Measurements from ENCODE around the gene NPAS4. TPM values are rescaled to one million over a fixed set of nuclear protein-coding genes. Genes with fewer than 3 reads are reported as not detected.
A peak's percentile ranks its signal among the peaks of the same experiment; 100 is the strongest.

NPAS4 gene
- total RNA-seq, 1 donor from 2014 or later: not detected

- DNase-seq (ENCODE audit: low spot score): no peak
- no peaks in the 10 kb centered on the region for H3K9me3 Mint-ChIP-seq (ENCODE audit: unreplicated experiment)
- peaks cover 15% of the 10 kb centered on the region for H3K27me3 Mint-ChIP-seq (ENCODE audit: unreplicated experiment)
- no peak for TF ChIP-seq CTCF (IDR thresholded peaks at IDR 0.05; ENCODE audit: unreplicated experiment)
- H3K27ac Mint-ChIP-seq (ENCODE audit: unreplicated experiment): no peak overlapping the region
- peaks cover 3% of the 10 kb centered on the region for H3K4me1 Mint-ChIP-seq (ENCODE audit: unreplicated experiment)
- peaks cover 7% of the 10 kb centered on the region for H3K36me3 Mint-ChIP-seq (ENCODE audit: low read depth, unreplicated experiment)
- no peak overlapping the region for H3K4me3 Mint-ChIP-seq (ENCODE audit: unreplicated experiment)
Observed at GRCh38 chr11:66413167-66413566, 7.7 kb upstream of the NPAS4 start.

GRCh38 chr11:66414120-66414934 lies 6.5 kb upstream of the NPAS4 start:
- DNase-seq (ENCODE audit: low spot score): no peak
- H3K36me3 Mint-ChIP-seq (ENCODE audit: low read depth, unreplicated experiment): peaks cover 9% of the 10 kb centered on the region
- peaks cover 23% of the 10 kb centered on the region for H3K27me3 Mint-ChIP-seq (ENCODE audit: unreplicated experiment)
- TF ChIP-seq CTCF (IDR thresholded peaks at IDR 0.05; ENCODE audit: unreplicated experiment): no peak
- H3K9me3 Mint-ChIP-seq (ENCODE audit: unreplicated experiment): no peaks in the 10 kb centered on the region
- peak overlapping the region; percentile 24 for H3K27ac Mint-ChIP-seq (ENCODE audit: unreplicated experiment)
- H3K4me3 Mint-ChIP-seq (ENCODE audit: unreplicated experiment): peak overlapping the region; percentile 47
- peaks cover 5% of the 10 kb centered on the region for H3K4me1 Mint-ChIP-seq (ENCODE audit: unreplicated experiment)

GRCh38 chr11:66415423-66415822 lies 5.4 kb upstream of the NPAS4 start:
- Mint-ChIP-seq H3K9me3 (ENCODE audit: unreplicated experiment) (no peaks in the 10 kb centered on the region), H3K4me3 (ENCODE audit: unreplicated experiment) (no peak overlapping the region), H3K27me3 (ENCODE audit: unreplicated experiment) (peaks cover 25% of the 10 kb centered on the region), H3K4me1 (ENCODE audit: unreplicated experiment) (peaks cover 8% of the 10 kb centered on the region), H3K36me3 (ENCODE audit: low read depth, unreplicated experiment) (peaks cover 11% of the 10 kb centered on the region), H3K27ac (ENCODE audit: unreplicated experiment) (no peak overlapping the region)
- no peak for DNase-seq (ENCODE audit: low spot score)
- no peak for TF ChIP-seq CTCF (IDR thresholded peaks at IDR 0.05; ENCODE audit: unreplicated experiment)

- Mint-ChIP-seq H3K27me3 (ENCODE audit: unreplicated experiment) (peaks cover 24% of the 10 kb centered on the region), H3K4me1 (ENCODE audit: unreplicated experiment) (peaks cover 8% of the 10 kb centered on the region), H3K36me3 (ENCODE audit: low read depth, unreplicated experiment) (peaks cover 11% of the 10 kb centered on the region), H3K4me3 (ENCODE audit: unreplicated experiment) (no peak overlapping the region), H3K27ac (ENCODE audit: unreplicated experiment) (no peak overlapping the region), H3K9me3 (ENCODE audit: unreplicated experiment) (no peaks in the 10 kb centered on the region)
- DNase-seq (ENCODE audit: low spot score): no peak
- TF ChIP-seq CTCF (IDR thresholded peaks at IDR 0.05; ENCODE audit: unreplicated experiment): no peak
Observed at GRCh38 chr11:66417000-66417399, 3.8 kb upstream of the NPAS4 start.
